GM18907 (cell line): Measurements from ENCODE around the gene TENM4.

Source experiments
- ATAC-seq: cut with Tn5 transposase; IDR thresholded peaks from one replicate; pipeline ENCODE4 v1.9.1; 2021; ENCODE audit warnings: mild to moderate bottlenecking, moderate library complexity; ENCODE audit not compliant: unreplicated experiment

TENM4 gene

GRCh38 chr11:79422866-79423265 lies 18.0 kb downstream of the TENM4 start:
- no peak for ATAC-seq

- no peak for ATAC-seq
Measured at GRCh38 chr11:79421820-79422219, 19.0 kb downstream of the TENM4 start.

GRCh38 chr11:79419120-79419519 lies 21.7 kb downstream of the TENM4 start:
- ATAC-seq = no peak

GRCh38 chr11:79418241-79418640 lies 22.6 kb downstream of the TENM4 start:
- no peak for ATAC-seq

- ATAC-seq = no peak
Measured at GRCh38 chr11:79417069-79417920, 23.5 kb downstream of the TENM4 start.

GRCh38 chr11:79415912-79416311 lies 24.9 kb downstream of the TENM4 start:
- no peak for ATAC-seq

- ATAC-seq = no peak
Measured at GRCh38 chr11:79415411-79415810, 25.4 kb downstream of the TENM4 start.

GRCh38 chr11:79414644-79415317 lies 26.0 kb downstream of the TENM4 start:
- ATAC-seq = no peak

GRCh38 chr11:79414041-79414440 lies 26.8 kb downstream of the TENM4 start:
- ATAC-seq = no peak

GRCh38 chr11:79413268-79413667 lies 27.6 kb downstream of the TENM4 start:
- ATAC-seq = no peak

GRCh38 chr11:79412761-79413160 lies 28.1 kb downstream of the TENM4 start:
- ATAC-seq = peak; percentile 61

GRCh38 chr11:79409330-79409729 lies 31.5 kb downstream of the TENM4 start:
- ATAC-seq = no peak

GRCh38 chr11:79406376-79406775 lies 34.5 kb downstream of the TENM4 start:
- peak; percentile 93 for ATAC-seq

- no peak for ATAC-seq
Measured at GRCh38 chr11:79404806-79405205, 36.0 kb downstream of the TENM4 start.

GRCh38 chr11:79404325-79404724 lies 36.5 kb downstream of the TENM4 start:
- no peak for ATAC-seq

- ATAC-seq = no peak
Measured at GRCh38 chr11:79403839-79404238, 37.0 kb downstream of the TENM4 start.

- no peak for ATAC-seq
Measured at GRCh38 chr11:79402912-79403311, 37.9 kb downstream of the TENM4 start.

GRCh38 chr11:79400717-79401330 lies 40.0 kb downstream of the TENM4 start:
- ATAC-seq = peak; percentile 87

GRCh38 chr11:79400206-79400605 lies 40.6 kb downstream of the TENM4 start:
- no peak for ATAC-seq

- ATAC-seq = no peak
Measured at GRCh38 chr11:79397252-79397651, 43.6 kb downstream of the TENM4 start.

- ATAC-seq = no peak
Measured at GRCh38 chr11:79396674-79397073, 44.2 kb downstream of the TENM4 start.

- ATAC-seq = no peak
Measured at GRCh38 chr11:79396001-79396400, 44.8 kb downstream of the TENM4 start.
